Measurements from ENCODE around the gene LHX3.

GRCh38 chr9:136239135-136239982, 34.4 kb upstream of the LHX3 start:
- TF ChIP-seq, protein P1, sequence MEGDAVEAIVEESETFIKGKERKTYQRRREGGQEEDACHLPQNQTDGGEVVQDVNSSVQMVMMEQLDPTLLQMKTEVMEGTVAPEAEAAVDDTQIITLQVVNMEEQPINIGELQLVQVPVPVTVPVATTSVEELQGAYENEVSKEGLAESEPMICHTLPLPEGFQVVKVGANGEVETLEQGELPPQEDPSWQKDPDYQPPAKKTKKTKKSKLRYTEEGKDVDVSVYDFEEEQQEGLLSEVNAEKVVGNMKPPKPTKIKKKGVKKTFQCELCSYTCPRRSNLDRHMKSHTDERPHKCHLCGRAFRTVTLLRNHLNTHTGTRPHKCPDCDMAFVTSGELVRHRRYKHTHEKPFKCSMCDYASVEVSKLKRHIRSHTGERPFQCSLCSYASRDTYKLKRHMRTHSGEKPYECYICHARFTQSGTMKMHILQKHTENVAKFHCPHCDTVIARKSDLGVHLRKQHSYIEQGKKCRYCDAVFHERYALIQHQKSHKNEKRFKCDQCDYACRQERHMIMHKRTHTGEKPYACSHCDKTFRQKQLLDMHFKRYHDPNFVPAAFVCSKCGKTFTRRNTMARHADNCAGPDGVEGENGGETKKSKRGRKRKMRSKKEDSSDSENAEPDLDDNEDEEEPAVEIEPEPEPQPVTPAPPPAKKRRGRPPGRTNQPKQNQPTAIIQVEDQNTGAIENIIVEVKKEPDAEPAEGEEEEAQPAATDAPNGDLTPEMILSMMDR (IDR thresholded peaks at IDR 0.05), result no peak
- TF ChIP-seq POLR2A (IDR thresholded peaks at IDR 0.05), result no peak
